Jurkat, Clone E6-1 (cell line): Measurements from ENCODE around the gene UGT8. TPM values are rescaled to one million over a fixed set of nuclear protein-coding genes. Genes with fewer than 3 reads are reported as not detected.
"Not testable (repeated sequence)": the region's sequence is repeated elsewhere in the genome, so short reads cannot be mapped to it uniquely, and the experiment has no call there.

Experiments used
- DNase-seq: peaks from one replicate; pipeline ENCODE4 v3.0.0-alpha.2; 2011; ENCODE audit warnings: low read depth, low spot score
- H3K4me3 ChIP-seq: 2 replicates; pipeline ENCODE4 v1.5.1; 2011; ENCODE audit warnings: mild to moderate bottlenecking, low read length, control low read depth, moderate library complexity
- polyA plus RNA-seq: library from polyadenylated mRNA; unstranded; fragments of >200 nt; gene quantifications from one replicate; pipeline ENCODE4 v1.2.1, GENCODE V29; 2012; ENCODE audit warnings: missing spikeins; ENCODE audit not compliant: insufficient read length, insufficient read depth

The UGT8 gene
- polyA plus RNA-seq, result not detected

- DNase-seq, result no peak
- H3K4me3 ChIP-seq, result no peak within 1 kb of the TSS
Observed at GRCh38 chr4:114598191-114599121, at the start of gene UGT8. Gene UGT8, plus strand, starts transcription at chr4:114598807. Its CDS starts 24,074 bp downstream, at chr4:114622881.

GRCh38 chr4:114549638-114550037 lies 49.0 kb upstream of the UGT8 start:
- no peak for DNase-seq
- H3K4me3 ChIP-seq, result no peak overlapping the region

- peak; percentile 7 for DNase-seq
Observed at GRCh38 chr4:114558446-114559020, 40.1 kb upstream of the UGT8 start.

GRCh38 chr4:114561590-114561989 lies 37.0 kb upstream of the UGT8 start:
- no peak for DNase-seq

More at GRCh38 chr4:114558446-114559020, 40.1 kb upstream of the UGT8 start:
- no peak overlapping the region for H3K4me3 ChIP-seq

GRCh38 chr4:114562176-114562904 lies 36.3 kb upstream of the UGT8 start:
- DNase-seq, result no peak
- H3K4me3 ChIP-seq, result no peak overlapping the region

More at GRCh38 chr4:114561590-114561989, 37.0 kb upstream of the UGT8 start:
- H3K4me3 ChIP-seq, result no peak overlapping the region

GRCh38 chr4:114563536-114564315 lies 34.9 kb upstream of the UGT8 start:
- H3K4me3 ChIP-seq, result no peak overlapping the region
- DNase-seq, result no peak

GRCh38 chr4:114577386-114577785 lies 21.2 kb upstream of the UGT8 start:
- DNase-seq, result no peak
- H3K4me3 ChIP-seq, result no peak overlapping the region

- no peak for DNase-seq
- H3K4me3 ChIP-seq, result no peak overlapping the region
Observed at GRCh38 chr4:114582621-114583020, 16.0 kb upstream of the UGT8 start.

- DNase-seq, result no peak
- no peak overlapping the region for H3K4me3 ChIP-seq
Observed at GRCh38 chr4:114588305-114588704, 10.3 kb upstream of the UGT8 start.

- DNase-seq, H3K4me3 ChIP-seq: not testable (repeated sequence)
Observed at GRCh38 chr4:114590360-114590759, 8.2 kb upstream of the UGT8 start.

- H3K4me3 ChIP-seq, result no peak overlapping the region
- no peak for DNase-seq
Observed at GRCh38 chr4:114593526-114593925, 5.1 kb upstream of the UGT8 start.

- no peak for DNase-seq
Observed at GRCh38 chr4:114595207-114595606, 3.4 kb upstream of the UGT8 start.

GRCh38 chr4:114595921-114596320 lies 2.7 kb upstream of the UGT8 start:
- DNase-seq, result no peak
- H3K4me3 ChIP-seq, result no peak overlapping the region

More at GRCh38 chr4:114595207-114595606, 3.4 kb upstream of the UGT8 start:
- H3K4me3 ChIP-seq, result no peak overlapping the region

GRCh38 chr4:114597410-114598115 lies 1.0 kb upstream of the UGT8 start:
- no peak for DNase-seq
- no peak overlapping the region for H3K4me3 ChIP-seq

GRCh38 chr4:114599231-114599902 lies 760 bp downstream of the UGT8 start:
- no peak for DNase-seq
- no peak overlapping the region for H3K4me3 ChIP-seq

GRCh38 chr4:114599903-114600552 lies 1.4 kb downstream of the UGT8 start:
- DNase-seq, result no peak

GRCh38 chr4:114600672-114601071 lies 2.1 kb downstream of the UGT8 start:
- DNase-seq, result no peak
- H3K4me3 ChIP-seq, result no peak overlapping the region

More at GRCh38 chr4:114599903-114600552, 1.4 kb downstream of the UGT8 start:
- no peak overlapping the region for H3K4me3 ChIP-seq
